A673 (cell line): Measurements from ENCODE around the gene NCOR2.

ENCODE experiments used
- EZH2 ChIP-seq: fragments of 200-600 bp; sonication (generic); IDR thresholded peaks from 2 replicates; pipeline ENCODE4 v1.6.1; 2017; ENCODE audit warnings: borderline replicate concordance, low read depth, mild to moderate bottlenecking, mixed read lengths, antibody characterized with exemption, low read length; ENCODE audit not compliant: poor library complexity, severe bottlenecking
- TF ChIP-seq, protein P1 (sequence below): fragments of 300-800, 200-600 bp; sonication (generic); conservative IDR thresholded peaks from 2 replicates; pipeline ENCODE4 v1.5.1; 2017; ENCODE audit warnings: low read depth, mild to moderate bottlenecking, antibody characterized with exemption, low read length, moderate library complexity, mixed read lengths

DNA sequence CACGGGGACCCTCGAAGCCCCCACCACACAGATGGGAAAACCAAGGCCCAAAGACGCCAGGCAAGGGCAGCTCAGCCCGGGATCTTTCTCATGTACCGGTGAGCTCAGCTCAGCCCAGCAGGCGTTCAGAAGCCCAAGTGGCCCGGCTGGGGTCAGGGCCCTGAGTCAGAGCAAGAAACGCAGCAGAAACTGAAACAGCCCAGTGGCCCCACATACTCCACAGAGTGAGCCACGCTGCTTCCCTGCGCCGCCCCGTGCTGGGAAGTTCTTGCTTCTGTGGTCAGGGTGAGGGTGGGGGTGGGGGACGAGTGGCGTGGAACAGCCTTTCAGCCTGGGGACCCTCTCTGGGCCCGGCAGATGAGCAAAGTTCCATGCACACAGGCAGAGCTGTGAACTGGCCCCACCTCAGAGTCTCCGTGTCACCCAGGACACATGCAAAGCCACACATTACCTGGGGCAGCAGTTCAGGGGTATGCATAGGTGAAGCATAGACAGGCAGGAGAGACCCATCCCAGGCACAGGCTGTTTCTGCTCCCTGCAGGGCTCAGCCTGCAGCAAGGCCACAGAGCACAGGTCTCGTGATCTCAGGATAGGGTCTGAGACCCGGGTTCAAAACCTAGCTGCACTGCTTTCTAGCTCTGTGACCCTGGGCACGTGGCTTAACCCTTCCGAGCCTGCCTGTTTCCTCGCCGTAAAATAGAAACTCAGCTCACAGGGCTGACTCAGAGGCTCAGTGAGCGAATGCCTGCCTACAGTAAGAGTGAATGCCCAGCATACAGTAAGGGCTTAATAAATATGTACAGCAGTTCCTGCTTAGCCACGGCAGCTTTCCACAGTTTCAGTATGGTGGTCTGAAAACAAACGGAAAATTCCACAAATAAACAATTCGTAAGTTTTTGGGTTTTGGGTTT is 21.6 kb downstream of the NCOR2 start:
- TF ChIP-seq, protein P1, sequence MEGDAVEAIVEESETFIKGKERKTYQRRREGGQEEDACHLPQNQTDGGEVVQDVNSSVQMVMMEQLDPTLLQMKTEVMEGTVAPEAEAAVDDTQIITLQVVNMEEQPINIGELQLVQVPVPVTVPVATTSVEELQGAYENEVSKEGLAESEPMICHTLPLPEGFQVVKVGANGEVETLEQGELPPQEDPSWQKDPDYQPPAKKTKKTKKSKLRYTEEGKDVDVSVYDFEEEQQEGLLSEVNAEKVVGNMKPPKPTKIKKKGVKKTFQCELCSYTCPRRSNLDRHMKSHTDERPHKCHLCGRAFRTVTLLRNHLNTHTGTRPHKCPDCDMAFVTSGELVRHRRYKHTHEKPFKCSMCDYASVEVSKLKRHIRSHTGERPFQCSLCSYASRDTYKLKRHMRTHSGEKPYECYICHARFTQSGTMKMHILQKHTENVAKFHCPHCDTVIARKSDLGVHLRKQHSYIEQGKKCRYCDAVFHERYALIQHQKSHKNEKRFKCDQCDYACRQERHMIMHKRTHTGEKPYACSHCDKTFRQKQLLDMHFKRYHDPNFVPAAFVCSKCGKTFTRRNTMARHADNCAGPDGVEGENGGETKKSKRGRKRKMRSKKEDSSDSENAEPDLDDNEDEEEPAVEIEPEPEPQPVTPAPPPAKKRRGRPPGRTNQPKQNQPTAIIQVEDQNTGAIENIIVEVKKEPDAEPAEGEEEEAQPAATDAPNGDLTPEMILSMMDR = no peak
- TF ChIP-seq EZH2 = no peak
